HG03565 (cell line): Measurements from ENCODE around the gene KRTAP3-2.
"Not testable (repeated sequence)": the region's sequence is repeated elsewhere in the genome, so short reads cannot be mapped to it uniquely, and the experiment has no call there.

Experiments
- ATAC-seq: cut with Tn5 transposase; IDR thresholded peaks from one replicate; pipeline ENCODE4 v1.9.1; 2021; ENCODE audit warnings: mild to moderate bottlenecking, moderate library complexity; ENCODE audit not compliant: unreplicated experiment

The KRTAP3-2 gene

GRCh38 chr17:40999563-40999962 lies at the start of gene KRTAP3-2:
KRTAP3-2 (minus strand) TSS chr17:40999906; CDS start chr17:40999853, 53 bp downstream.
- not testable (repeated sequence) for ATAC-seq

GRCh38 chr17:41049110-41049509 lies 49.4 kb upstream of the KRTAP3-2 start:
- no peak for ATAC-seq

- no peak for ATAC-seq
Observed at GRCh38 chr17:41048441-41048840, 48.7 kb upstream of the KRTAP3-2 start.

GRCh38 chr17:41046735-41047465 lies 47.2 kb upstream of the KRTAP3-2 start, which contains the start of gene KRTAP2-1:
KRTAP2-1 (minus strand) TSS chr17:41047316; CDS start chr17:41047267, 49 bp downstream.
- ATAC-seq: not testable (repeated sequence)

GRCh38 chr17:41042953-41043352 lies 43.2 kb upstream of the KRTAP3-2 start:
- no peak for ATAC-seq

GRCh38 chr17:41040783-41041571 lies 41.3 kb upstream of the KRTAP3-2 start, which contains the start of gene KRTAP1-1:
KRTAP1-1 (minus strand) TSS chr17:41041450; CDS start chr17:41041397, 53 bp downstream.
- not testable (repeated sequence) for ATAC-seq

GRCh38 chr17:41037853-41038350 lies 38.2 kb upstream of the KRTAP3-2 start:
- ATAC-seq: no peak

- ATAC-seq: not testable (repeated sequence)
Observed at GRCh38 chr17:41034346-41034935, 34.7 kb upstream of the KRTAP3-2 start, which contains the start of gene KRTAP1-3. KRTAP1-3 (minus strand) TSS chr17:41034874; CDS start chr17:41034821, 53 bp downstream.

GRCh38 chr17:41029633-41030245 lies 30.0 kb upstream of the KRTAP3-2 start, which contains the start of gene KRTAP1-4:
KRTAP1-4 (minus strand) TSS chr17:41030195; CDS start chr17:41030078, 117 bp downstream.
- no peak for ATAC-seq

- ATAC-seq: no peak
Observed at GRCh38 chr17:41026715-41027471, 27.2 kb upstream of the KRTAP3-2 start, which contains the start of gene KRTAP1-5. KRTAP1-5 (minus strand) TSS chr17:41027208; CDS start chr17:41027155, 53 bp downstream.

GRCh38 chr17:41024697-41025096 lies 25.0 kb upstream of the KRTAP3-2 start:
- no peak for ATAC-seq

- ATAC-seq: no peak
Observed at GRCh38 chr17:41020336-41020735, 20.6 kb upstream of the KRTAP3-2 start.

GRCh38 chr17:41019415-41019814 lies 19.7 kb upstream of the KRTAP3-2 start:
- ATAC-seq: no peak

GRCh38 chr17:41018541-41018940 lies 18.8 kb upstream of the KRTAP3-2 start:
- ATAC-seq: no peak

GRCh38 chr17:41016578-41017215 lies 17.0 kb upstream of the KRTAP3-2 start:
- no peak for ATAC-seq

GRCh38 chr17:41015454-41015853 lies 15.7 kb upstream of the KRTAP3-2 start:
- no peak for ATAC-seq

GRCh38 chr17:41013606-41014005 lies 13.9 kb upstream of the KRTAP3-2 start:
- no peak for ATAC-seq

- ATAC-seq: no peak
Observed at GRCh38 chr17:41013181-41013580, 13.5 kb upstream of the KRTAP3-2 start.
